Uterus (tissue), 2 donors: ENCODE results near the gene MTUS2.

Source experiments
- POLR2A ChIP-seq, 2 donors: fragments of 450-650 bp; IDR thresholded peaks; one replicate each; pipeline ENCODE4 v1.6.1; 2016; ENCODE audit warnings: antibody characterized with exemption in 2 of 2, mild to moderate bottlenecking in 1 of 2, moderate library complexity in 1 of 2
- TF ChIP-seq, protein P1 (sequence below), 4 experiments: fragments of 200-600 bp in 2 of 4; fragments of 450-650 bp in 2 of 4; sonication (generic) in 2 of 4; IDR thresholded peaks; one replicate each; pipeline ENCODE4 v1.5.1; 2016 to 2019; ENCODE audit warnings: antibody characterized with exemption in 4 of 4, mild to moderate bottlenecking in 2 of 4, moderate library complexity in 1 of 4

GRCh38 chr13:28984825-28985224, 164.7 kb downstream of the MTUS2 start:
- TF ChIP-seq, protein P1, sequence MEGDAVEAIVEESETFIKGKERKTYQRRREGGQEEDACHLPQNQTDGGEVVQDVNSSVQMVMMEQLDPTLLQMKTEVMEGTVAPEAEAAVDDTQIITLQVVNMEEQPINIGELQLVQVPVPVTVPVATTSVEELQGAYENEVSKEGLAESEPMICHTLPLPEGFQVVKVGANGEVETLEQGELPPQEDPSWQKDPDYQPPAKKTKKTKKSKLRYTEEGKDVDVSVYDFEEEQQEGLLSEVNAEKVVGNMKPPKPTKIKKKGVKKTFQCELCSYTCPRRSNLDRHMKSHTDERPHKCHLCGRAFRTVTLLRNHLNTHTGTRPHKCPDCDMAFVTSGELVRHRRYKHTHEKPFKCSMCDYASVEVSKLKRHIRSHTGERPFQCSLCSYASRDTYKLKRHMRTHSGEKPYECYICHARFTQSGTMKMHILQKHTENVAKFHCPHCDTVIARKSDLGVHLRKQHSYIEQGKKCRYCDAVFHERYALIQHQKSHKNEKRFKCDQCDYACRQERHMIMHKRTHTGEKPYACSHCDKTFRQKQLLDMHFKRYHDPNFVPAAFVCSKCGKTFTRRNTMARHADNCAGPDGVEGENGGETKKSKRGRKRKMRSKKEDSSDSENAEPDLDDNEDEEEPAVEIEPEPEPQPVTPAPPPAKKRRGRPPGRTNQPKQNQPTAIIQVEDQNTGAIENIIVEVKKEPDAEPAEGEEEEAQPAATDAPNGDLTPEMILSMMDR (IDR thresholded peaks at IDR 0.05) = no peak
- TF ChIP-seq POLR2A (IDR thresholded peaks at IDR 0.05) = no peak
